ENCODE measurements around the gene RPL36A.
A peak's percentile ranks its signal among the peaks of the same experiment; 100 is the strongest.

Gene RPL36A

DNA sequence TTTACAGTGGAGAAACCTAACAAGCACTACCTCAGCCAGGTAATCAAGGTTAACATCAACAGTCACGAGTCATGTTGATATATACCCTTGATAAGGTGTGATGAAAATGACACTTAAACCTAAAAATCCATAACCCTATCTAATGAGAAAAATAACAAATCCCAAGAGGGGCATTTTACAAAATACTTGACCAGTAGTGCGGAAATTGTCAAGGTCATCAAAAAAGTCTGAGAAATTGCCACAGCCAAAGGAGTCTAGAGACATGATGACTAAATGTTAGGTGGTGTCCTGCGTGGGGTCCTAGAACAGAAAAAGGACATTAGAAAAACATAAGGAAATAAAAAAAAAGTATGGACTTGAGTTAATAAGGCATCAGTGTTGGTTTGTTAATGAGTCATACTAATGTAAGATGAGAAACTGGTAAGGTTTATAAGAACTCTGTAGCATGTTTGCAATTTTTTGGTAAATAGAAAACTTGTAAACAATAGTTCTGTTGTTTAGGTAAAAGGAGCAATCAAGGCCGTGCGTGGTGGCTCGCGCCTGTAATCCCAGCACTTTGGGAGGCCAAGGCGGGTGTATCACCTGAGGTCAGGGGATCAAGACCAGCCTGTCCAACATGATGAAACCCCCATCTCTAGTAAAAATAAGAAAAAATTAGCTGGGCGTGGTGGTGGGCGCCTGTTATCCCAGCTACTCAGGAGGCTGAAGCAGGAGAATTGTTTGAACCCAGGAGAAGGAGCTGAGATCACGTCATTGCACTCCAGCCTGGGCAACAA is 2.9 kb downstream of the RPL36A start:
- no peak for DNase-seq

DNA sequence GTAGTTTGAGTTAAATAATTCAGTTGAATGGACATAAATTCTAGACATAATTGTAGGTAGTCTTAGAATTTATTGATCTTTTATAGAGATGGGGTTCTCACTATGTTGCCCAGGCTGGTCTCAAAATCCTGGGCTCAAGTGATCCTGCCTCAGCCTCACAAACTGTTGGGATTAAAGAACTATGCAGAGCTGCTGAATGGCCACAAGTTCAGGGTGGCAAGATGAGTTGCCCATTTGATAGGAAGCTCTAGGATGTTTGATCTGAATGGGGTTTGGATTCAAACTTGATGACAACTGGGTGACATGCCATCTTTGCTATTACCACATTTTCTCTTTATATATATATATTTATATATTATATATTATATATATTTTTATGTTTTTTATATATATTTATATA is 3.6 kb downstream of the RPL36A start:
- DNase-seq, result no peak

DNA sequence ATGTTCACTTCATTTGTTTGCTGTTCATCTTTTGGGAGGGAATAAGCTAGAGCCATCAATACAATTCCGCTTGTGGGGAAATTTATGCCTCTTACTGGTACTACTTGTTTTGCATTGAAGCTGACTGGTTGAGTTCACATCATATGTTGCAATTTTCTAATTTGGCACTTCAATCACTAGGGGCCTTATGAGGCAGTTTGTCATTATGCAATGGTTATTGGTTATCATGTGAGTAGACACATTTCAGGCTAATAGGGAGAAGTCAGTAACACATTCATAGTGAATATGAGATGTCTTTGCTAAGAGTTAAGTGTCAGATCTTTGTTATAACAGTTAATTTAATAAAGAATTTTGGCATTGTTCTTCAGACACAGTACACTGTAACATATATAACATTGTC is 5.0 kb downstream of the RPL36A start:
- no peak for DNase-seq

DNA sequence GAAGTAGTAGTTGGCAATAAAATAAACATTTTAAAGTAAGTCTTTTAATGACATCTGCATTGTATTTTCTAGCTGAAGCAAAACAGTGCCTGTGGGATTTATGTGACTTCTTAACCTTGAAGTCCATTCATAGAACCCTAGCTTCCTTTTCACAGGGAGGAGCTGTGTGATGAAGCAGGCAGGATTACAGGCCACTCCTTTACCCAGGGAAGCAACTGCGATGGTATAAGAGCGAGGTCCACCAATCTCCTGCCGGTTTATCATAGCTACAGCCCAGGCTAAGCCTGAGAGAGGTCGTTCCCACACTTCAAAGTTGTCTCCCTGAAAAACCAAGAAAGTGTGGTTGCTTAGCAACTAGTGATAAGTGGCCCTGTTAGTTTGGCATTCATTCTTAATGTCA is 7.0 kb downstream of the RPL36A start:
- DNase-seq, result no peak

DNA sequence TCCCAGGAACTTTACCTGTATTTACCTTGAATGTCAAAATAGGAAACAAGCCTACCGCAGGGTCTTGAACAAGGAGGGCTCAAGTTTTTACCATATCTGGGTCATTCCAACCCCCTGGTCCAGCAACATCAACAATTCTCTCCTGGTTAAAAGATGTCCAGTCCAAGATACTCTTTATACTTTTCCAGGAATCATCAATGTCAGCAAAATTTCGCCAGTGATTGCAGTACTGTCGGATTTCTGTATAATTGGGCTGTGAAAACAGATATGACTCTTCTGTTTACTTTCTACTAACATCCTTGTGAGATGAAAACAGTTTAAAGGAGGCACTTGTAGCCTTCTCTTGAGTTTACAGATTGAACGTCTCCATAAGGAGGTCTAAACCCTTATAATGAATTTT is 7.9 kb downstream of the RPL36A start:
- no peak for DNase-seq

DNA sequence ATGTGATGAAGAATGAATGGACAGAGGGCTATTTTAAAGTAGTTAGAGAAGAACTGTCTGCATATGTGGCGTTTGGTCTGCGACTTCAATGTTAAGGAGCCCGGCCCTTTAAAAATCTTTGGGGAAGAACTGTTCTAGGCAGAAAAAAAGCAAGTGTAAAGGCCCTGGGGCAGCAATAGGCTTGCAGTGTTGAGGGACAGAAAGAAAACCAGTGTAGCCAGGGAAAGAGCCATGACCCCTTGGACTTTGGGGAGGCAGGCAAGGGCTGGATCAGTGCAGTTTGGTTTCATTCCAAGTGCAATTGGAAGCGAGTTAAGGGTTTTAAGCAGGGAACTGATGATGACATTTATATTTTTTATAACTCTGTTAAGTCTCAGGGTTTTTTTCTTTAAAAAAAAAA is 9.0 kb downstream of the RPL36A start:
- no peak for DNase-seq

DNA sequence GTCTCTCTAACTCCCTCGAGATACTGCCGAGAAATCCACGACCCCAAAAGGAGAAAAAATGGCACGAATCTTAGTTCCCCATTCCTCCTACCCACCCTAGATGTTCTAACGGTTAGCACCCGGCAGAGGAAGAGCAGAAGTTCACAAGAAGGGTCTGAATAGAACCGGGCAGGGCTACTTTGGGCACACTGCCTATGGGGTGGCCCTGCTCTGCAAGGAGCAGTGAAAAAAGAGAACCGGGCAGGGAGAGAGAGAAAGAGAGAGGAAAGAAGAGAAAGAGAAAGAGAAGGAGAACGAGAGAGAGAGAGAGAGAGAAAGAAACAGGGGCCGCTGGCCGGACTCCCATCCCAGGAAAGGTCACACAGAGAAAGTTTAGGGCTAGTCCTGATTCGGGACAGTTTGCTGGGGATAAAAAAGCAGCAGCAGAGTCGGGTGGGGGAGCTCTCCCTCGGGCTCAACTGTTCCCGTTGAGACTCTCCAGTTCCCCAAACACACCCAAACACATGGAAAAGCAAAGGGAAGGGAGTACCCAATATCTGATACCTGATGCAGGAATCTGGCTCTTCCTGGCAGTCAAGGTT is 16.4 kb downstream of the RPL36A start:
- no peak for DNase-seq

DNA sequence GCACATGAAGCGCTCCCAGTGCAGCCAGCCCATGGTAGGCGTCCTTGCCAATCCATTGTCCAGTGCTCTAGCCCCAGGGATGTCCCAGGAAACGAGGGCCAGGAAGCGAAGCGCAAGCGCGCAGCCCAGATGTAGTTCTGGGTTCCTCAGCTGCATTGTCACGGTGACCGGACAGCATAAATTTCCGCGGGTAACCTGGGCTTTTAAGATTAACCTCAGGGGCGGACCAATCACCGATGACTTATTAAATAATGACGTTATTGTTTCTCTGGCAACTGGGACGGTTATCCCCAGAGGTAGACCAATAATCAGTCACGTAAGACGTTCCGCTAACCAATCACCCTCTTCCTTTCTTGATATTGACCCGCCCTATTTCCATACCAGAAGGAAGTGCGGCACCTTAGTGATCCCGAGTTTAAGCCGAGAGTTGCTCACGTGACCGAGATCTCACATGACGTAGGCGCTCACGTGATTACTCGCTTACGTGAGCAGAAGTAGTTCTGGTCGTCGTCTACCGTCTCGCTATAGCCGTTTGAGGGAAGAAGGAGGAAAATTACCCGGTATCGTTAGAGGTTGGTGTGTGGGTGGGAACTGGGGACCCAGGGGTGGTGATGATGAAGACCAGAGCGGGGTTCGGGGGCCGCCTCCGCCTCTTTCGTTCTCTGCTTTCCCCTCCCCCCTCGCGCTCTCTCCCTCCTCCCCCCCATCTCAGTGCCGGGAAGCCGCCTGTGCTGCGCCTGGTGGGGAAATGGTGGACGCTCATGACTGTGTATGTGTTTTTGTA is 17.1 kb downstream of the RPL36A start, which contains the start of the genes GLA and HNRNPH2:
Gene GLA (minus strand): TSS at position 178 of the 784 bp plus-strand sequence. CDS start 22 bp downstream, at position 156.
Gene HNRNPH2 (plus strand): TSS at position 475 of the 784 bp plus-strand sequence. CDS start 3,767 bp downstream, outside the sequence.
- peak; percentile 46 to 98 (median 81) for DNase-seq

DNA sequence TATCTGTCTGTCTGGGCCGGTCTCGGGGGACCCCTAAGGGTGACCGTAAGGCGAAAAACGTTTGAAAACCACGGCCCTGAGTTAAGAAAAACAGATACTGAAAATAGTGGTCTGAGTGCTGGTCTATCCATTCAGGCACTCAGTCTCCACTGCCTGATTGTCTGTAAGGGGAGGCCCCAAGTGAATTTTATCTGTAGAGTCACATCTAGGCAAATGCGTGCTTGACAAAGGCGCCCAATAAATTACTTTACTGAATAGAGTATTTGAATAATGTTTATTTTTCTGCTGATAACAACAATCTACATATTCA is 17.7 kb downstream of the RPL36A start:
- no peak for DNase-seq

DNA sequence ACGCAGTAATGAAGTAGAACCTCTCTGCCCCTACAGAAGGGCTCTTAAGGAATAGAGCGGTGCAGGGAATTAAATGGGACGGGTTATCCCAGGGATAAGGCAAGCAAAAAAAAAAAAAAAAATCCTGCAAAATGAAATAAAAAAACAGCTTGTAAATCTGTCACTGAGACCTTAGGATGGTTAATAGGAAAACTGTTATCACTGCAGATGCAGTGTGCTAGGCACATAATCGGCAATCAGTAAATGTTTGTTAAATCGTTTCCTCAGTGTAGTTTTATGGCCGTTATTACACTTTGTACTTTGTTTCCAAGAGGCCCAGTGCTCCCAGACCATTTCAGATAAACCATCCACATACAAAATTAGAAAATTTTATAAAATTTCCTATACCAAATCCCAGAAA is 18.2 kb downstream of the RPL36A start:
- DNase-seq, result no peak

DNA sequence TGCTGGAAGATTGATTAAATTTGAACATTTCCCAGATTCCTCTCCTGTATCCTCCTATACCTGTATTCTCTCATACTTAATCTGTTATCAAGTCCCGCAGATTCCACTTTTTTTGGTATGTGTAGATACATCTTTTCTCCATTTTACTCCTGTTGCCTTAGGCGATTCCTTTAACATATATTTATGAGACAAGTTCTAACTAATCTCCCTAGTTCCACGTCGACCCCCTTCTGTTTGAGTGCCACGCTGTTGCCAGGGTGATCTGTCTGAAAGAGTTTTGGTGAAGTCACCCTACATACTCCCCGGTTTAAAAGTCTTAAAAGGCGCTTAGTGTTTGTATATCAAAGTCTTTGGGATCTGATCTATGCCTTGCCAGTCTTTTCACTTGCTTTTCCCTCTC is 19.6 kb downstream of the RPL36A start:
- DNase-seq, result no peak

DNA sequence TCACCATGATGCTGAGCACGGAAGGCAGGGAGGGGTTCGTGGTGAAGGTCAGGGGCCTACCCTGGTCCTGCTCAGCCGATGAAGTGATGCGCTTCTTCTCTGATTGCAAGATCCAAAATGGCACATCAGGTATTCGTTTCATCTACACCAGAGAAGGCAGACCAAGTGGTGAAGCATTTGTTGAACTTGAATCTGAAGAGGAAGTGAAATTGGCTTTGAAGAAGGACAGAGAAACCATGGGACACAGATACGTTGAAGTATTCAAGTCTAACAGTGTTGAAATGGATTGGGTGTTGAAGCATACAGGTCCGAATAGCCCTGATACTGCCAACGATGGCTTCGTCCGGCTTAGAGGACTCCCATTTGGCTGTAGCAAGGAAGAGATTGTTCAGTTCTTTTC is 21.2 kb downstream of the RPL36A start:
- no peak for DNase-seq

DNA sequence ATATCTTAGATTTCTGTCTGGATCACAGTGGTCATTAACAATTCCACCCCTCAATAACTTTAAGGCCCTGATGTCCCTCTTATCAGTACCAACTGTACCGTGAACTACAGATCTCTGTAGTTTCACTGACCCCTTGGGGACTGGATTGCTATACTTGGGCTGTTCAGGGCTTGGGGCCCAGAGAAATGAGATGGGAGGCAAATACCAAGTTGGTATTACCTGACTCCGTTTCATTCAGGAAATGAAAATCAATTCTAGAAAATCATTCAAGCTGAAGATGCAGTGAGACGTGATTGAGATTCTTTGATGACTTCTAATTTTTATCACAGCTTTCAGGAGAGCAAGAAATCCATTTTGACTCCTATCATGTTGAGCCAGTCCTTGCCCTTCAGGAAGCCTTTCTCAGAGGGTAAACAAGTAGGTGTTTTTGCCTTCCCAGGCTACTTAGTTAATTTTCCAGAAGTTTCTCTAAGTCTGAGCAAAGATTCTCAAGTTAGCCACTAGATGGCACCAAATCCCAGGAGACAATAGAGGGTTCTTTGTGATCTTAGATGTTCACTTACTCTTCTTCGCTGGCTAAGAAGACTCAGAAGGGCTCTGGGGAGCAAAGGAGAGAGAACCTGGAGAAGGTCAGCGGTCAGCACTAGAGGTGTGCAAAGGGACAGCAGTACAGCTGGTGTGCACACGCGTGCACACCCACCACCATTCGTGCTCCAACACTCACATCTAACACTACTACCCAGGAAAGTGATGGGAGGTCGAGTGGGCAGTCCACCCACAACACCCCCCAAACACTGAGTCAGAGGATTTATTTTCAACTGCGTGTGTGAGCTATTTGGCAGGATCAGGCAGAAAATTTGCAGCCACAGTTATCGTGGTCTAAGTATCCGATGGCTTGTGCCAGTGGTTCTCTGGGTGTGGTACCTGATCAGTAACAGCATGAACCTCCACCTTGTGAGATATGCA is 24.7 kb downstream of the RPL36A start:
- DNase-seq, result peak in 2 of 5 experiments; percentile 38 to 71

DNA sequence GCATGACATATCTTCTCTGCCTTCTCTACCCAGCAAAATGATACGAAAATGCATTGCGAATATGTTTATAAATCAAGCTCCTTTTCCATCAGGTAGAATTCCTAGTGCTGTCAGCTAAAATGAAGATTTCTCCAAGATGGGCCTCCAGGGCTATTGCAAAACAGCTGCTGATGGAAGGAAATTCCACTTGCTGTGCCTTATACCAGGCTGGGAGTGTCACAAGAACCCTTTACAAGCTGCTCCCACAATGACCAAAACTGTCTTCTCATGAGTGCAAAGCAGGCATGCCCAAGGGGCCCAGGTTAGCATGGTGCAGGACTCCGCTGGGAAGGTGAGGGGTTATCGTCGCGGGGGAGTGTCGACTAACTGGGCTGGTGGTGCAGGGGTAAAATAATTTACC is 25.9 kb downstream of the RPL36A start:
- no peak for DNase-seq

DNA sequence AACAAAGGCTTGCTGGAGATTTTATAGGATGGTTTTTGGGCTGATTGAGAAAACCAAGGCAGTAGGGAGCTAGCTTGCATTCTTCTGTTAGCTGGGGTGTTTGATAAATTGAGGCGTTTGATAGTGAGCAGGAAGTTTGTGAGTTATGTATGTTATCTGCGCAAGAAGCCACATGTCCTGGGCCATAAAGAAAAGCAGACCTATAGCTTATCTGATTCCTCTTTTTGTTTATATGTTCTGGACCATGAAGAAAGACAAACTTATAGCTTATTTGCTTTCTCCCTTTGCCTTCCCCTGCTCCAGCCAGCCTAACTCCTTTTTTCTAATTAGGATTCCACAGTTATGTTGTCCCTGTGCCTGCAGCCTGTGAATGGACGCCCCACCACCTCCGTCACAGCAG is 26.4 kb downstream of the RPL36A start:
- no peak for DNase-seq

DNA sequence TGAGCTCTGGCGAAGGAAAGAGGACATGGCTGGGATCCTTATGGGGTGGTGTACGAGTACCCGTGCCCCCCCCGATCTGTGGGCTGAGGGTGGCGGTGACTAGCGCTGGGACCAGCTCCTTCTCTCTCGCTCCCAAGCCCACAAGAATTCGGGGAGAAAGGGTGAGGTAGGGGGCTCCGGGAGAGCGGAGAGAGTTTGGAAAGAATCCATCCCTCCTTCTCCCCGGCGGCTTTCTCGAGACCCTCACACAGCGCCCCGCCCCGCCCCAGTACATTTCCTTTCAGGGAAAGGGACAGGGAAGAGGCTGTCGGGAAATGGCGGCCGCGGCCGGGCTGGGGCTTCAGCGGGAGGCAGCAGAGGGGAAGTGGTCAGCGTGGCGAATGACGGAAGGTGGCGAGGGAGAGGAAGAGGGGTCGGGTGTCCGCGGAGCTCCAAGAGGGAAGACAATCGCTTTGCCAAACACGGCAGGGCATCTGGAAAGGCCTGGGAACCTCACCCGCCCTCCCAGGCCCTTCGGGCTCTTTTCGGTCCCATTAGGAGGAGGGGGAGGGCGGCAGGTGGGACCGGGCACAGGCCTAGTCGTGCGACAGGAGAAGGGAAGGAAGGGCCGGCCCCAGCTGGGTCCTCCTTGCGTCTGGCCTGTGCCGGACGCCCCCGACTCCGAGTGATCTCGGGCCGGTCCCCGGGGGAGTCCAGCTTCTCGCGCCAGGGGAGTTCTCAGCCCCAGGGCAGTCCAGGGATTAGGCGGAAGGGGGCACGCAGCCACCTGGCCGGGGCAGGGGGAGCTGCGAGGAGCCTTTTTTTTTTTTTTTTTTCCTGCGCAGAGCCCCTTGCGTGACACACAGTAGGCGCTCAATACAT is 27.4 kb downstream of the RPL36A start:
- peak in 3 of 5 experiments; percentile 13 to 38 (median 16) for DNase-seq

DNA sequence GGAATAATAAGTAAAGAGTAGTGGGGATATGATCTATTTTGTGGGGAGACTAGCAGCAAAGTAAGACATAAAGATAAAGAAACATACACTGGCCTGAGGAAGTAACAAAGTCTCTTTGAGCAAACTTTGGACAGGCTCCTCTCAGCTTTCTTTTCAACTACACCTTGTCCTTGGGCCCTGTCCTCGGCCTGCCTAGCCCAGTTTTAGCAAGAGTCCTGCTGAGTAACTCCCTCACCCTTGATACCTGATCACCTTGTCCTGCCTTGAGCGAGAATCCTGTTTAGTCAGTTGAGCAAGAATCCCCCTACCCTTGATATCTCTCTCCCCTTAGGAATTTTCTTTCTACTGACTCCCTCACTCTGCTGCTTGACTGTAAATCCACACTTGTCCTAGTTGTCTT is 28.7 kb downstream of the RPL36A start:
- DNase-seq, result no peak

DNA sequence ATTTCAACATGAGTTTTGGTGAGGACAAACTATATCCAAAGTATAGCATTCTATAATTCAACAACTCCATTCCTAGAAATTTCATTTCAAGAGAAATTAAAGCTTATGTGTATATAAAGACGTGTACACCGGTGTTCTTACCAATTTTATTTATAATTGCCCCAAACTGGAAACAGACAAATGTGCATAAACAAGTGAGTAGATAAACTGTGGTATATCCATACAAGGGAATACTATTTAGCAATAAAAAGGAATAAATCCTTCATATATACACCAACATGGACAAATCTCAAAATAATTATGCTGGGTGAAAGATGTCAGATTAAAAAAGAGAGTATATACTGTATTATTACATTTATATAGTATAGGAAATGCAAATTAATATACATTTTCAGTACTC is 37.1 kb downstream of the RPL36A start:
- DNase-seq, result no peak

DNA sequence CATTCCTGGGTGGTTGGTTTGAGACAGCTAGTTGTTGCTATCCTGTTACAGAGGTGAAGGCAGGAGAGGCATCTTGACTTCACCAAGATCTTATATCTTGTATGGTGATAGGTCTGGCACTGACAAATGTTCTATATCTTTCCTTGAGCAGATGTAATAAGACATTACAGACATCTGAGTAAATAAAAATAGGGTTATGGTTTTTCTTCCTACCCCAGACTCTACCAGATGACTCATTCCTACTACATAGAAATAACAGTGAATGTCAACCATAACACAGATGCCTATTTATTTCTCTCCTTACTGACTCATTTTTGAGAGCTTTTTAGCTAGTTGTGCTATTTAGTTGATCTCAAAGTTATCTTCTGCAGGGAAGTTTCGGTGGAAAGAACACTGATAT is 39.1 kb downstream of the RPL36A start:
- DNase-seq, result peak in 1 of 5 experiments; percentile 64

DNA sequence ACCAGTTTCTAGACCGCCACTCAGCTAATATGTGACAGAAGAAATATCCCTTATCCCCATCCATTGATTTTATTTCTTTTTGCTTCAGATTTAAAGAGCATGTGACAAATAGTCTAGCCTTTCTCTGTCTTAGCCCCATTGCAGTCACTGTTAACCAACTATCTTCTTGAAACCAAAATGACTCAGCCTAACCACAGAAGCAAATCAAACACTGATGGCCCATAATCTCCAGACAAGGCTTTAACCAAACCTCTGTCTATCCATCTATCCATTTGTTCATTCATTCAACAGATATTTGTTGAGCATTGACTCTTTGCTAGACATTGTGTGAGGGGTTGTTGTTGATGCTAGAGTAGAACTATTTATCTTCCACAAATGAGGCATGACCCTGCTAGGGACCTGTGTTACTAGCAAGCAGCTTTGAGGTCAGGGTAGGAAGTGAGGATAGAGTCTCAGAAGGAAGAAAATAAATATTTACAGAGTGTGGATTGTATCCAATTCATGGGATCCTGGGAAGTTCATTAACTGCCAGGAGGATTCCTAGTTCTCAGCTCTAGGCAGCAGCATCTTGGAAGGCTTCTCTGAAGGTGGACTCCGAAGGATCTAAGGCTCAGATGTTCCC is 39.8 kb downstream of the RPL36A start:
- peak in 1 of 5 experiments; percentile 74 for DNase-seq

DNA sequence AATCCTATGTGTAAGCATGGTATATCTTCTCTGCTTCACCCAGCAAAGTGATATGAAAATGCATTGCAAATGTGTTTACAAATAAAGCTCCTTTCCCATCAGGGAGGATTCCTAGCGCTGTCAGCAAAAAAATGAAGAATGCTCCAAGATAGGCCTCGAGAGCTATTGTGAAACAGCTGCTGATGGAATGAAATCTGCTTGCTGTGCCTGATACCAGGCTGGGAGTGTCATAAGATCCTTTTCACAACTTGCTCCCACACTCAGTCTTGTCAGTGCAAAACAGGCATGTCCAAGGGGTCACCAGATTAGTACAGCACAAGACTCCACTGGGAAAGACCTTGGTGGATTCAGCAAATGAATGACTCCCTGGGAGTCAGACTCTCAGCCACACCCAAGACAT is 51.3 kb downstream of the RPL36A start:
- no peak for DNase-seq

All from T-helper 2 cell (primary cell).